Loucy (cell line): ENCODE measurements around the gene ETS1.
A peak's percentile ranks its signal among the peaks of the same experiment; 100 is the strongest.

Source experiments
- CTCF ChIP-seq: fragments of 200-600 bp; sonication (generic); conservative IDR thresholded peaks from 2 replicates; pipeline ENCODE4 v1.5.1; 2014; ENCODE audit warnings: mild to moderate bottlenecking, antibody characterized with exemption, low read length
- EZH2phosphoT487 ChIP-seq: fragments of 200-600 bp; IDR thresholded peaks from 2 replicates; pipeline ENCODE4 v1.6.1; 2018; ENCODE audit warnings: antibody characterized with exemption, mild to moderate bottlenecking, moderate library complexity, borderline replicate concordance

GRCh38 chr11:128548649-128549255, 38.6 kb downstream of the ETS1 start:
- 0 out of 2 replicates have a peak, but pooled peaks have one; percentile 15 for TF ChIP-seq CTCF
- TF ChIP-seq EZH2phosphoT487 = no peak
